Activated gamma-delta T cell treated with anti-CD3 and anti-CD28 coated beads, Interleukin-2, amount 50 U/mL, for 16 hours (primary cell): Measurements from ENCODE around the gene AMDHD2.

ENCODE experiments used
- DNase-seq: peaks from one replicate; pipeline ENCODE4 v3.0.0-alpha.2; 2020; ENCODE audit warnings: low read depth

AMDHD2 gene

DNA sequence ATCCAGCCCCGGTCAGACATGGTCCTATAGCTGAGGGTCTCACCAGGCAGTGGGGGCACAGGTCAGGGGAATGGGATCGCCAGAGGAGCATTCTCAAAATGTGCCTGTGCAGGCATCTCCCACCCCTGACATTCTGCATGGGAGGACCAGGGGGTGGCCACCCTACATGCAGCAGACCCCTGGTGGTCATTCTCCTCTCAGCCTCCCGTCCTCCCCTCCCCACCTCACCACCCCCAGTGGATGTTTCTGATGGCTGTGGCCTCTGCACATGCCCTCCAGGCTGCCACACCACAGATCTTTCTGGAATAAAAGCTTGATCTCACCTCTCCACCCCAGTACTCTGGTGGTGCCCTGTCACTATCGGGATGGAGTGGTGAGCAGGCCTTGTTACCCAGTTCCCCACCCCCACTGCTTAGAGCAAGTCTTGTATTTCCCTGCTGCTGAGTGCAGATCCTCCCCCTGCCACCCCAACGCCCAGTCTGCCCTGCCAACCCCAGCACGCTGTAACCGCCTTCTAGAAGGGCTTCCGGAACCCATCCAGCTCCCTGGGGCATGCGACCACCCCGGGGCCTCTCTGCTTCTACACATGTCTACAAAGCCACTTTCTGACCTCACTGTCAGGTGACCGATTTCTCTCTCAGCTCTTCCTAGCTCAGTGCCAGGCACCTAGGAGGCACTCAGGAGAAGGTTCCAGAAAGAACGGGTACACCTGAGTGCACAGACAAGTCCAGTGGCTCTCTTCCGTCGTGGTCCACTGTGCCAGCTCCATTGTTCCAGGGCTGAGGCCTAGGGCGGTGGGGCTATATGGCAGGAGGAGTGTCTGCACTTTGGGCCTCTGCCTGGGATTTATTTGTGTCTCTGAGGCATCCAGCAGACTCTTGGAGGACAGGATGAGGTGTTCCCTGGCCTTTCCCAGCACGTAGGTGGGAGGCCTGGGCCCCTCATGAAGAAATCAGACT is 36.0 kb upstream of the AMDHD2 start:
- no peak for DNase-seq

- DNase-seq: no peak
These were observed 35.2 kb upstream of the AMDHD2 start for GRCh38 chr16:2484898-2485508.

DNA sequence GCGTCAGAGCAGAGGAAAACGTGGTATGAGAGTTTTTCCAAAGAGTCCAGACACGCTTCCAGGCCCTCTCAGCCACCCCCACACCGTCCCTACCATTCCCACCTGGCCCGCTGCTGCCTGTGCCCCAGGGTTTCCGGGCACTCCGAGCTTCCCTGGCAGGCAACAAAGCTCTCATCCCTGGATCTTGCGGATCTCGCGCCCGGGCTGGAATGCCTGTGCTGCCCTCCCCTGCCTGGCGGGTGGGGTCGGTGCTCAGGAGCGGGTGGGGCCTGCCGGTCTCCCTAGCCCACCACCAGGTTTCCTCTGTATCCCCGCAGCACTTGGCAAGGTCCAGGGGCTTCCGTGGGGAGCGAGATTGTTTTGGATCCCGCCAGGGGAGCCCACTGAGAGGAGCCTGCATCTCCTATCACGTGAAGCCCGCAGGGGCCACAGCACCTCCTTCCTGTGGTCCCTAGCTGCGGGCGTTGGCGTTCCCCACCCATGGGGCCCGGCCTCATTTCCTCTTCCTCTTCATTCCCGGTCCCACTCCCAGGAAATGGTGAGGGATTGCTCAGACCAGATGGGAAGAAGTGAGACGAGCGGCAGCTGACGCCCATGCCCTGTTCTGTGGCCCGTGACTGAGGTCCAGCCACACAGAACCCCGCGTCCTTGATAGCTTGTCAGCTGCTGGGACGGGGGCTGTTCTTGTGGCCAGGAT is 34.2 kb upstream of the AMDHD2 start:
- DNase-seq: no peak

DNA sequence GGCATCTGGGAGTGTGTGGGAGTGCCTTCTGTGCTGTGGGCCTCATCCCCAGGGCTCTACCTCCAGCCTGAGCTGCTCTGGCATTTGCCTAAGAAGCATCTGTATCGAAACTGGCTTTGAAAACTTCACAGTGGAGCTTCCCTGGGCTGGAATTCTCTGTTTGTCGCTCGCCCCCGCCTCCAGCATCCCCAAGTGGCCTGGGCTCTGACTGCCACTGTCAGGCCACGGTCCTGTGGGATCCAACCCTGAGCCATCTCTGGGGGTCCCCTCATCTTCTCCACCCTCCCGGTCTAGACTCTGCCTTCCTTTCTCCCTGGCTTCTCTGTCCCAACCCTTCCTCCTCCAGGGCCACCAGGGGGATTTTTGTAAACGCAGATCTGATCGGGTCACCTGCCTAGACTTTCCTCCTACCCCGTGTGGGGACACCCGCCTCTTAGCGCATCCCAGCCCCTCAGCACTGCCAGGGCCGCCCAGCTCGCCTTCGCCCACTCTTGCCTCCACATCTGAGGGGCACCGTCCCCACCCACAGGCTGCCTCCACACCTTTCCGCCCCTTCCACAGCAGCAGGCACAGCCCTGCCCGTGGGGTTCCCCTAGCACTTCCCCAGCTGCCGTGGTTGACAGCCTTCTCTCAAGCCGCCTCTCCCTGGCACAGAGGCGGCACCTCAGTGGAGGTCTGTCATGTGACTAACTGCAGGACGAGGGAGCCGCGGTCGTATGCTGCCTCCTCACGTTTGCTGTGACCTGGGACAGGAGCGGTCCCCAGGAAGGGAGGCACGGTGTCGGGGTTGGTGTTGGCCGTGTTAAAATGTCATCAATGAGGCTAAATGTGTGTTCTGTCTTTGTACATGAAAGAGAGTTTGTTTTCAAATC is 33.3 kb upstream of the AMDHD2 start:
- DNase-seq: peak; percentile 70

DNA sequence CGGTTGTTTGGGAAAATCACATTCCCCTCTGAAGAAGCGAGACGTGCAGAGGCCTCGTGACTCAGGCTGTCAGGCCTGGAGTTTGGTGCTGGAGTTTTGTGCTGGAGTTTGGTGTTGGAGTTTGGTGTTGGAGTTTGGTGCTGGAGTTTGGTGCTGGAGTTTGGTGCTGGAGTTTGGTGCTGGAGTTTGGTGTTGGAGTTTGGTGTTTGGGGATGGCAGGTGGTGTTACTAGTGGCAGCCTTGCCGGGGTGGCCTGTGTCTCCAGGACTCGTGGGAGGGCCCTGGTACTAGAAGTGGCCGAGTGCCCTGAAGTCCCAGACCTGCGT is 32.7 kb upstream of the AMDHD2 start:
- no peak for DNase-seq

GRCh38 chr16:2487903-2488531 is 32.2 kb upstream of the AMDHD2 start:
- no peak for DNase-seq

GRCh38 chr16:2489581-2489980 is 30.6 kb upstream of the AMDHD2 start:
- DNase-seq: no peak

DNA sequence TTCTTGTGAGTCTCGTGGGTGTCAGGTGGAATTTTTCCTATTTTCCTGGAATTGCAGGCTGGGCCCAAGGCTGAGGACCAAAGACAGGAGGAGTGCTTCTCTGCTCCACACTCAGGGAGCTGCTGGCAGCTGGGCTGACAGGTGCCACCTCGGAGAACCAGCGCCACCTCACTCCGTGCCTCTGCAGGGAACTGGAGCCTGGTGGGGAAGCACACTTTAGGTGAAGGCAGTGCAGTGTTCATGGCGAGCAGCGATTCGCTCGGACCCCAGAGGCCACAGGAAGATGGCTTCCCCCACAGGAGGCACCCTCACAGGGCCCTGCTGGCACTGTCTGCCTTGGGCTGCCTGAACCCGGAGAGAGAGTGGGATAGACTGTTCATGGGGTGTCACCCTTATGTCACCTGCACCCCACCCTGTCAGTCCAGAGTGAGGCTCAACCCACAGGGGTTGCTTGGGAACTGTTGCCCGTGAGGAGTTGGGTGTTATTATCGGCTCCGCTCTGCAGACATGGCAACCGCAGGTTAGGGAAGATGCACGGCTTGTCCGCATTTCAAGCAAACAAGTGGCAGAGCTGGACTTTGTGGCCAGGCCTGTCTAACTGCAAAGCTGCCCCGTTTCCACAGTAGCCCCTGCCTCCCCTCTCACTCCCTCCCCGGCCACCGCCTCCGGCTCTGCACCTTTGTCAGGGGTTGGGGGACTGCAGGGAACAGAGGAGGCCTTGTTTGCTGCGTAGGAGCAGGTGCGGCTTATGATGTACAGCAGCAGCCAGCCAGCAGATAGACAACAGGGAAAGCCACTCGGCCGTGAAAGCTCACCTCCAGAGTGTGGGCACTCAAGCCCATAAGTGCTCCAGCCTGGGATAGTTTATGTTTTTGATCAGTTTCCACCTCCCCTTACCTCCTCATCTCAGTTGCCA is 29.7 kb upstream of the AMDHD2 start:
- DNase-seq: no peak

DNA sequence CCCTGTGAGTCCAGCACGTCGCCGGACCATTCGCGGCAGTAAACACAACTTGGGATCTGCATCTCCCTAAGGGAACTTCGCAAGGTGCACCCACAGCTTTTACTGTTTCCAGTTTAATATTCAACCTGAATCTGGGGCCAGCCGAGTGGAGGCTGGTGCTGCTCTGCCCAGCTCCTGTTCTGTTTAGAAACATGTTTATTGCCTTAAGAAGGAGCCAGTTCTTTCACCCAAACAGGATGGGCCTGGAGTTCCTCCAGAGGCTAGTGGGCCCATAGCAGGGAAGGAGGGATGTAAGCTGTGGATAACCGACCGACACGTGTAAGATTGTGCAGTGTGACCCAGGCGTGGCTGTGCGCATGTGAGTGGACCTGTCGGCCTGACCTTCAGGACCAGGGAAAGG is 27.9 kb upstream of the AMDHD2 start:
- DNase-seq: no peak

DNA sequence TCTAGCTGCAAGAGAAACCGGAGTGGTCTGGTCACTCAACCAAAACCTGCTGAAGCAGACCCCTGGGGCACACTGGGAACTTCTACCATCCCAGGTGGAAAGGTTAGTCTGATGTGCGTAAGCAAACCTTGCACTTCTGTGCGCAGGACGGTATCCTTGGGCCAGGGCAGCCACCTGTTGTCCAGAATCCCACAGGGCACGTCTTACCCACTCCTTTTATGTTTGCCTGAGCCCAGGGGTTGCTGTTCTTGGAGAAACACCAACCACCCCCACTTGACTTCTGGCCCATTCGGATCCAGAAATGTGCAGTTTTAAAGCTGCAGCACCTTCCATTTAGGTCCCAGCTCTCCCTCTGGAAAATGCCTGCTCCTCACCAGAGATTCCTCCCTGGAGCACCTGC is 26.6 kb upstream of the AMDHD2 start:
- no peak for DNase-seq

DNA sequence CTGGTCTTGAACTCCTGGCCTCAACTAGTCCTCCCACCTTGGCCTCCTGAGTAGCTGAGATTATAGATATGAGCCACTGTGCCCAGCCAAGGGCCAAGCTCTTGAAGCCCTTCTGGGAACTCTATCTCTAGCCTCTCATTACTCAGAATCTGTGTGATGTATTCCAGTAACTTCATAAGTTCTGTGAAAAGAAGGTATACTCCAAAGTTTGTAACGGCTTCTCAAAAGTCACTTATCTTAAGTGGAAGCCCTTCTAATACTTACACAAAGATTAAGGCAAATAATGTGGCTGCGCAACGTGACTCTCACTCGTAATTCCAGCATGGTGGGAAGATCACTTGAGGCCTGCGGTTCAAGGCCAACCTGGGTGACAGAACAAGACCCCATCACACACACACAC is 25.6 kb upstream of the AMDHD2 start:
- no peak for DNase-seq

GRCh38 chr16:2495041-2495440 is 25.1 kb upstream of the AMDHD2 start:
- DNase-seq: no peak

DNA sequence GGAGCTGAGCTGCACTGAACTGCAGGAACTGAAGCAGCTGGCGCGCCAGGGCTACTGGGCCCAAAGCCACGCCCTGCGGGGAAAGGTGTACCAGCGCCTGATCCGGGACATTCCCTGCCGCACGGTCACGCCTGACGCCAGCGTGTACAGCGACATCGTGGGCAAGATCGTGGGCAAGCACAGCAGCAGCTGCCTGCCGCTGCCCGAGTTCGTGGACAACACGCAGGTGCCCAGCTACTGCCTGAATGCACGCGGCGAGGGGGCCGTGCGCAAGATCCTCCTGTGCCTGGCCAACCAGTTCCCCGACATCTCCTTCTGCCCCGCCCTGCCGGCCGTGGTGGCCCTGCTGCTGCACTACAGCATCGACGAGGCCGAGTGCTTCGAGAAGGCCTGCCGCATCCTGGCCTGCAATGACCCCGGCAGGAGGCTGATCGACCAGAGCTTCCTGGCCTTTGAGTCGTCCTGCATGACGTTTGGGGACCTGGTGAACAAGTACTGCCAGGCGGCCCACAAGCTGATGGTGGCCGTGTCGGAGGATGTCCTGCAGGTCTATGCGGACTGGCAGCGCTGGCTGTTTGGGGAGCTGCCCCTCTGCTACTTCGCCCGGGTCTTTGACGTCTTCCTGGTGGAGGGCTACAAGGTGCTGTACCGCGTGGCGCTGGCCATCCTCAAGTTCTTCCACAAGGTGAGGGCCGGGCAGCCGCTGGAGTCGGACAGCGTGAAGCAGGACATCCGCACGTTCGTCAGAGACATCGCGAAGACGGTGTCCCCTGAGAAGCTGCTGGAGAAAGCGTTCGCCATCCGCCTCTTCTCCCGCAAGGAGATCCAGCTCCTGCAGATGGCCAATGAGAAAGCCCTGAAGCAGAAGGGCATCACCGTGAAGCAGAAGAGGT is 23.7 kb upstream of the AMDHD2 start:
- no peak for DNase-seq

- DNase-seq: no peak
These were observed 23.0 kb upstream of the AMDHD2 start for GRCh38 chr16:2497116-2497630.

- DNase-seq: no peak
These were observed 22.3 kb upstream of the AMDHD2 start for GRCh38 chr16:2497695-2498484.

GRCh38 chr16:2498531-2499253 is 21.5 kb upstream of the AMDHD2 start:
- no peak for DNase-seq

DNA sequence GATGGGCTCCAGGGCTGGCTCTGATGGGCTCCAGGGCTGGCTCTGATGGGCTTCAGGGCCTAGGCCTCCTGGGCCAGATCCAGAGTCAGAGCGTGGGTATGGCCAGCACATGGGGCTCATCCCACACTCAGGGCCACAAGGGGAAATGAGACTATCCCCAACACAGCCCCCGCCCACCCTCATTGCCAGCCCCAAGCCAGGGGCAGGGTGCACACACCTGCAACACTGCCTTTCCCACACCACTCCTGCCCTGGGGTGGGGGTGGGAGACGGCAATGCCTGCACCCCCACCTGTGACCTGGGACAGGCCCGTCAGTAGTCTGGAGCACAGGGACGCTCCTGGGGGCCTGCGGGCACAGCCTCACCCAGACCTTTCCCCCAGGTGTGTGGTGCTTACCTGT is 20.7 kb upstream of the AMDHD2 start:
- DNase-seq: no peak
